Breast epithelium (tissue), 3 donors: ENCODE data around the gene DNAJC10.

Source experiments
- POLR2A ChIP-seq: fragments of 450-650 bp; IDR thresholded peaks from one replicate; pipeline ENCODE4 v1.6.1; 2016; ENCODE audit warnings: antibody characterized with exemption, mild to moderate bottlenecking, moderate library complexity
- TF ChIP-seq, protein P1 (sequence below), 3 donors: fragments of 450-650 bp; IDR thresholded peaks; one replicate each; pipeline ENCODE4 v1.5.1; 2016 to 2017; ENCODE audit warnings: antibody characterized with exemption in 3 of 3, mild to moderate bottlenecking in 3 of 3, moderate library complexity in 3 of 3

DNA sequence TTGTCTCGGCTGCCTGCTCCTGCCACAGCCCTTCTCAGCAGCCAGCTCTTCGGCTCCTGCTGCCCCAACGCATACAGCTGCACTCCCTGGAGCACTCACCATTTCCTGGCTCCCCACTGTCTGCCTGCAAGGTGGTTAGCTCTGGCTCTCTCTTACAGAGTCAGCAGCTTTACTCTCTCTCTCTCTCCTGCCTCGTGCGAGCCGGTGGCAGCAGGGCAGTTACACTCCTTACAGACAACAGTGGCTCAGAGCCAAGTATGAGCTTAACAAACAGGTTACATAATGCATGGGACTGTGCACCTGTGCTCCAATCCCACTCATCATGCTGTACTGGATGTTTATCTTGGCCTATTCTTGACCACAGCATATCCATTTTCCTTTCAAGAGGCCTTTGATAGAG, 47.4 kb upstream of the DNAJC10 start:
- no peak for TF ChIP-seq POLR2A
- TF ChIP-seq, protein P1, sequence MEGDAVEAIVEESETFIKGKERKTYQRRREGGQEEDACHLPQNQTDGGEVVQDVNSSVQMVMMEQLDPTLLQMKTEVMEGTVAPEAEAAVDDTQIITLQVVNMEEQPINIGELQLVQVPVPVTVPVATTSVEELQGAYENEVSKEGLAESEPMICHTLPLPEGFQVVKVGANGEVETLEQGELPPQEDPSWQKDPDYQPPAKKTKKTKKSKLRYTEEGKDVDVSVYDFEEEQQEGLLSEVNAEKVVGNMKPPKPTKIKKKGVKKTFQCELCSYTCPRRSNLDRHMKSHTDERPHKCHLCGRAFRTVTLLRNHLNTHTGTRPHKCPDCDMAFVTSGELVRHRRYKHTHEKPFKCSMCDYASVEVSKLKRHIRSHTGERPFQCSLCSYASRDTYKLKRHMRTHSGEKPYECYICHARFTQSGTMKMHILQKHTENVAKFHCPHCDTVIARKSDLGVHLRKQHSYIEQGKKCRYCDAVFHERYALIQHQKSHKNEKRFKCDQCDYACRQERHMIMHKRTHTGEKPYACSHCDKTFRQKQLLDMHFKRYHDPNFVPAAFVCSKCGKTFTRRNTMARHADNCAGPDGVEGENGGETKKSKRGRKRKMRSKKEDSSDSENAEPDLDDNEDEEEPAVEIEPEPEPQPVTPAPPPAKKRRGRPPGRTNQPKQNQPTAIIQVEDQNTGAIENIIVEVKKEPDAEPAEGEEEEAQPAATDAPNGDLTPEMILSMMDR (IDR thresholded peaks at IDR 0.05), result no peak
